OCI-LY7 (cell line): Measurements from ENCODE around the gene IQSEC1. TPM values are rescaled to one million over a fixed set of nuclear protein-coding genes. Genes with fewer than 3 reads are reported as not detected.
A peak's percentile ranks its signal among the peaks of the same experiment; 100 is the strongest.

Experiments used
- BruUV-seq: library from RNA; stranded (reverse); fragments of 400-500 nt; replicated peaks from 2 replicates; lab custom pipeline; 2021; lab: Mats Ljungman, UMichigan
- CTCF ChIA-PET: fragments of 300-600 bp; sonication (Branson Sonifier 250); formaldehyde crosslinking; loops from one replicate; lab custom pipeline; 2022; ENCODE audit warnings: antibody characterized with exemption; ENCODE audit not compliant: unreplicated experiment; lab: Charles Lee
- POLR2A ChIA-PET: fragments of 300-600 bp; sonication (Branson Sonifier 250); formaldehyde crosslinking; loops from one replicate; lab custom pipeline; 2022; ENCODE audit warnings: antibody characterized with exemption; lab: Charles Lee
- DNase-seq: peaks from one replicate; pipeline ENCODE4 v3.0.0-alpha.2; 2015; ENCODE audit warnings: low spot score
- H2AFZ ChIP-seq: fragments of 200-600 bp; sonication (generic), shearing (Covaris generic); 2 replicates; pipeline ENCODE4 v1.6.1; 2014; ENCODE audit warnings: mild to moderate bottlenecking, antibody characterized with exemption, low read length, moderate library complexity
- H3K27ac ChIP-seq: fragments of 200-600 bp; sonication (generic); 2 replicates; pipeline ENCODE4 v1.5.1; 2014; ENCODE audit warnings: mixed run types, low read depth, mild to moderate bottlenecking, moderate library complexity, low read length, inconsistent platforms; ENCODE audit not compliant: poor library complexity, severe bottlenecking
- H3K36me3 ChIP-seq: fragments of 200-600 bp; sonication (generic); 2 replicates; pipeline ENCODE4 v1.6.1; 2014; ENCODE audit warnings: mild to moderate bottlenecking, antibody characterized with exemption, low read length, moderate library complexity, mixed read lengths; ENCODE audit not compliant: insufficient read depth
- H3K4me1 ChIP-seq: fragments of 200-600 bp; sonication (generic); 2 replicates; pipeline ENCODE4 v1.5.1; 2014; ENCODE audit warnings: mild to moderate bottlenecking, low read length; ENCODE audit not compliant: insufficient read depth, poor library complexity, severe bottlenecking
- H3K4me2 ChIP-seq: fragments of 200-600 bp; sonication (generic); 2 replicates; pipeline ENCODE4 v1.6.1; 2014; ENCODE audit warnings: mild to moderate bottlenecking, low read length
- H3K4me3 ChIP-seq: fragments of 200-600 bp; sonication (generic); 2 replicates; pipeline ENCODE4 v1.5.1; 2014; ENCODE audit warnings: mild to moderate bottlenecking, low read depth, low read length; ENCODE audit not compliant: poor library complexity, severe bottlenecking
- H3K79me2 ChIP-seq: fragments of 200-600 bp; sonication (generic); 2 replicates; pipeline ENCODE4 v1.6.1; 2016; ENCODE audit warnings: low read depth, mild to moderate bottlenecking, low read length, moderate library complexity, mixed read lengths; ENCODE audit not compliant: insufficient read depth
- H3K9me2 ChIP-seq: fragments of 200-600 bp; sonication (generic); 2 replicates; pipeline ENCODE4 v1.6.1; 2016; ENCODE audit warnings: mild to moderate bottlenecking, low read length, mixed read lengths; ENCODE audit not compliant: insufficient read depth
- H3K9me3 ChIP-seq: fragments of 200-600 bp; sonication (generic); 2 replicates; pipeline ENCODE4 v1.6.1; 2014; ENCODE audit warnings: mild to moderate bottlenecking, mixed run types, low read length, mixed read lengths
- H4K20me1 ChIP-seq: fragments of 200-600 bp; sonication (generic); 2 replicates; pipeline ENCODE4 v1.6.1; 2014; ENCODE audit warnings: mild to moderate bottlenecking, antibody characterized with exemption, low read length, moderate library complexity, mixed read lengths; ENCODE audit not compliant: insufficient read depth
- EZH2phosphoT487 ChIP-seq: fragments of 200-600 bp; sonication (generic); IDR thresholded peaks from 2 replicates; pipeline ENCODE4 v1.6.1; 2018; ENCODE audit warnings: low read depth, borderline replicate concordance, mild to moderate bottlenecking, mixed run types, antibody characterized with exemption, low read length, moderate library complexity, mixed read lengths
- intact Hi-C: fragments of 100-400 bp; cut with micrococcal nuclease; formaldehyde crosslinking; loops from one replicate; pipeline ENCODE4 v1.10.0; 2022; ENCODE audit not compliant: unreplicated experiment
- total RNA-seq, 2 experiments: library from RNA; depleted of rRNA in 1 of 2; stranded (reverse); fragments of >200 nt in 1 of 2; shearing (Covaris generic) in 1 of 2; gene quantifications; 2 replicates each; pipeline ENCODE4 v1.2.3, GENCODE V29; 2014 to 2022
- TF ChIP-seq, protein P1 (sequence below): fragments of 200-600 bp; sonication (generic); conservative IDR thresholded peaks from 2 replicates; pipeline ENCODE4 v1.5.1; 2014; ENCODE audit warnings: mild to moderate bottlenecking, antibody characterized with exemption, low read length, moderate library complexity, mixed read lengths

The IQSEC1 gene
- total RNA-seq, 2 experiments from 2014 or later, result 25.2 to 70.1 TPM

- Histone ChIP-seq H3K9me3 (no peaks in the 10 kb centered on the region), H2AFZ (no peak overlapping the region), H3K27ac (peak overlapping the region; percentile 73), H3K9me2 (no peaks in the 10 kb centered on the region), H3K4me1 (peaks cover 92% of the 10 kb centered on the region), H3K79me2 (peaks cover 89% of the 10 kb centered on the region), H4K20me1 (no peaks in the 10 kb centered on the region), H3K36me3 (peaks cover 35% of the 10 kb centered on the region), H3K4me2 (peak overlapping the region; percentile 61), H3K4me3 (peak overlapping the region; percentile 47)
- no TSS peak for BruUV-seq
- ChIA-PET CTCF (no interaction called here), POLR2A (interaction anchor here (1.0 kb wide), 1 partner anchor 9 kb away, joined by 3 read pairs; no protein-coding TSS in a partner anchor)
- TF ChIP-seq EZH2phosphoT487, result no peak
- TF ChIP-seq, protein P1, sequence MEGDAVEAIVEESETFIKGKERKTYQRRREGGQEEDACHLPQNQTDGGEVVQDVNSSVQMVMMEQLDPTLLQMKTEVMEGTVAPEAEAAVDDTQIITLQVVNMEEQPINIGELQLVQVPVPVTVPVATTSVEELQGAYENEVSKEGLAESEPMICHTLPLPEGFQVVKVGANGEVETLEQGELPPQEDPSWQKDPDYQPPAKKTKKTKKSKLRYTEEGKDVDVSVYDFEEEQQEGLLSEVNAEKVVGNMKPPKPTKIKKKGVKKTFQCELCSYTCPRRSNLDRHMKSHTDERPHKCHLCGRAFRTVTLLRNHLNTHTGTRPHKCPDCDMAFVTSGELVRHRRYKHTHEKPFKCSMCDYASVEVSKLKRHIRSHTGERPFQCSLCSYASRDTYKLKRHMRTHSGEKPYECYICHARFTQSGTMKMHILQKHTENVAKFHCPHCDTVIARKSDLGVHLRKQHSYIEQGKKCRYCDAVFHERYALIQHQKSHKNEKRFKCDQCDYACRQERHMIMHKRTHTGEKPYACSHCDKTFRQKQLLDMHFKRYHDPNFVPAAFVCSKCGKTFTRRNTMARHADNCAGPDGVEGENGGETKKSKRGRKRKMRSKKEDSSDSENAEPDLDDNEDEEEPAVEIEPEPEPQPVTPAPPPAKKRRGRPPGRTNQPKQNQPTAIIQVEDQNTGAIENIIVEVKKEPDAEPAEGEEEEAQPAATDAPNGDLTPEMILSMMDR, result no peak
- intact Hi-C loops, result no loop called here
- peak; percentile 72 for DNase-seq
Measured at GRCh38 chr3:13002398-13003124, 70.7 kb downstream of the IQSEC1 start.

- Histone ChIP-seq H2AFZ (no peak overlapping the region), H3K4me3 (no peak overlapping the region), H3K9me3 (no peaks in the 10 kb centered on the region), H3K27ac (peak overlapping the region; percentile 29), H3K4me2 (peak overlapping the region; percentile 21; the same call in 1 of the 2 replicates), H3K4me1 (peaks cover 86% of the 10 kb centered on the region), H3K9me2 (no peaks in the 10 kb centered on the region), H3K79me2 (peaks cover 79% of the 10 kb centered on the region; the same call in 1 of the 2 replicates), H4K20me1 (peaks cover 3% of the 10 kb centered on the region; the same call in 1 of the 2 replicates), H3K36me3 (peaks cover 31% of the 10 kb centered on the region)
- ChIA-PET CTCF (interaction anchor here (1.0 to 2.6 kb wide), 4 partner anchors 9 to 67 kb away, joined by 3 to 7 read pairs (median 4); no protein-coding TSS in a partner anchor), POLR2A (interaction anchor here (0.7 to 1.6 kb wide), 8 partner anchors 10 to 158 kb away, joined by 3 to 10 read pairs (median 4); partner anchors contain the start of gene RPL32)
- intact Hi-C loops, result no loop called here
- peak; percentile 13 for DNase-seq
- BruUV-seq, result no TSS peak
- TF ChIP-seq, protein P1, result no peak
- TF ChIP-seq EZH2phosphoT487, result no peak
Measured at GRCh38 chr3:12999147-13000140, 73.8 kb downstream of the IQSEC1 start.
